K562 (cell line): ENCODE results near the gene KIF6. TPM values are rescaled to one million over a fixed set of nuclear protein-coding genes. Genes with fewer than 3 reads are reported as not detected.

Experiments
- ATAC-seq: fragments of 200-7000 bp; cut with Tn5 transposase; 3 replicates; pipeline ENCODE4 v1.9.1; 2020; ENCODE audit warnings: moderate library complexity
- BruUV-seq: library from RNA; stranded (reverse); fragments of 400-500 nt; replicated peaks from 2 replicates; lab custom pipeline; 2021; lab: Mats Ljungman, UMichigan
- CTCF ChIA-PET: fragments of 300-600 bp; formaldehyde crosslinking; extraction: SDS; loops from one replicate; lab custom pipeline; 2021; ENCODE audit warnings: low intra/inter-chr PET ratio; lab: Yijun Ruan, JAX
- POLR2A ChIA-PET: fragments of 300-600, 350-650 bp; sonication (Branson Sonifier 250); formaldehyde crosslinking; extraction: SDS; loops from one replicate; lab custom pipeline; 2021; ENCODE audit warnings: antibody characterized with exemption, inconsistent platforms; lab: Yijun Ruan, JAX
- DNase-seq, 4 experiments: peaks; one replicate each; pipeline versions ENCODE4 v3.0.0 to v3.0.0-alpha.2; 2011 to 2018; ENCODE audit warnings: low spot score in 3 of 4, mixed read lengths in 3 of 4; ENCODE audit errors: extremely low read depth in 1 of 4
- FAIRE-seq: peaks from 2 replicates; lab custom pipeline; 2011; peaks lifted over from hg19 to GRCh38; lab: Jason Lieb, UNC
- H2AFZ ChIP-seq: 2 replicates; pipeline ENCODE4 v1.6.0; 2011; ENCODE audit warnings: low read depth, low read length, control low read depth, inconsistent platforms
- H3K27ac ChIP-seq: fragments of 200-600 bp; 3 replicates; pipeline ENCODE4 v1.8.0; 2011; ENCODE audit warnings: low read depth, mild to moderate bottlenecking, control low read depth, inconsistent platforms, low read length, moderate library complexity, mixed read lengths; ENCODE audit errors: extremely low read depth
- H3K27me3 ChIP-seq, 2 experiments: fragments of 300-600 bp in 1 of 2; 2 replicates in 1 of 2; 3 replicates in 1 of 2; pipeline versions ENCODE4 v1.6.0 to v1.8.0; 2011; ENCODE audit warnings: inconsistent platforms in 2 of 2, low read length in 2 of 2, mild to moderate bottlenecking in 1 of 2, mixed read lengths in 1 of 2, moderate library complexity in 1 of 2; ENCODE audit not compliant: control insufficient read depth in 2 of 2, insufficient read depth in 2 of 2
- H3K36me3 ChIP-seq: fragments of 300-600 bp; 3 replicates; pipeline ENCODE4 v1.8.0; 2011; ENCODE audit warnings: mild to moderate bottlenecking, low read length, inconsistent platforms; ENCODE audit not compliant: control insufficient read depth, insufficient read depth
- H3K4me1 ChIP-seq, 2 experiments: fragments of 200-600 bp in 1 of 2; replicated peaks in 1 of 2; 2 replicates in 1 of 2; 3 replicates in 1 of 2; pipeline versions ENCODE4 v1.5.1 to v1.8.0; 2011; ENCODE audit warnings: inconsistent platforms in 2 of 2, low read length in 2 of 2, mild to moderate bottlenecking in 1 of 2, mixed read lengths in 1 of 2, moderate library complexity in 1 of 2; ENCODE audit not compliant: control insufficient read depth in 2 of 2, insufficient read depth in 2 of 2
- H3K4me2 ChIP-seq: 2 replicates; pipeline ENCODE4 v1.6.1; 2011; ENCODE audit warnings: low read length, control low read depth, inconsistent platforms, mixed read lengths; ENCODE audit not compliant: insufficient read depth
- H3K4me3 ChIP-seq: fragments of 200-600 bp; sonication (generic), shearing (Covaris generic); 2 replicates; pipeline ENCODE4 v1.5.1; 2016; ENCODE audit warnings: control low read depth, inconsistent platforms
- H3K79me2 ChIP-seq: fragments of 200-600 bp; 3 replicates; pipeline ENCODE4 v1.8.0; 2011; ENCODE audit warnings: low read length, inconsistent platforms; ENCODE audit not compliant: control insufficient read depth, insufficient read depth
- H3K9ac ChIP-seq, 2 experiments: 2 replicates each; pipeline versions ENCODE4 v1.6.0 to v1.6.1; 2011; ENCODE audit warnings: low read depth in 2 of 2, low read length in 2 of 2, control low read depth in 1 of 2, inconsistent platforms in 1 of 2, mild to moderate bottlenecking in 1 of 2, mixed read lengths in 1 of 2; ENCODE audit not compliant: insufficient read depth in 1 of 2
- H3K9me1 ChIP-seq: one replicate; pipeline ENCODE4 v1.6.0; 2011; ENCODE audit warnings: inconsistent platforms, mild to moderate bottlenecking, low read length, moderate library complexity; ENCODE audit not compliant: control insufficient read depth, insufficient read depth
- H3K9me3 ChIP-seq: replicated peaks from 2 replicates; pipeline ENCODE4 v1.5.1; 2011; ENCODE audit warnings: low read depth, low read length, inconsistent platforms; ENCODE audit not compliant: control insufficient read depth, insufficient read depth
- H4K20me1 ChIP-seq: replicated peaks from 2 replicates; pipeline ENCODE4 v1.6.1; 2011; ENCODE audit warnings: low read length, inconsistent platforms, mixed read lengths; ENCODE audit not compliant: control insufficient read depth, insufficient read depth
- ARID1B ChIP-seq: fragments of 450-650 bp; IDR thresholded peaks from 2 replicates; pipeline ENCODE4 v1.6.1; 2016; ENCODE audit warnings: antibody characterized with exemption, mild to moderate bottlenecking, inconsistent platforms
- ARNT ChIP-seq, 2 experiments: fragments of 450-650 bp; IDR thresholded peaks; 2 replicates each; pipeline ENCODE4 v1.6.1; 2016; ENCODE audit warnings: mild to moderate bottlenecking in 1 of 2
- CAMTA2 ChIP-seq: fragments of 250-450 bp; sonication (Bioruptor Pico); conservative IDR thresholded peaks from 2 replicates; pipeline ENCODE4 v1.5.1; 2022
- CXXC5 ChIP-seq: fragments of 250-450 bp; sonication (Bioruptor Pico); IDR thresholded peaks from 2 replicates; pipeline ENCODE4 v1.8.0; 2022; ENCODE audit warnings: inconsistent platforms, mild to moderate bottlenecking, moderate library complexity
- KLF13 ChIP-seq: fragments of 450-650 bp; IDR thresholded peaks from 2 replicates; pipeline ENCODE4 v1.6.1; 2016; ENCODE audit warnings: missing genetic modification characterization, low read depth, mild to moderate bottlenecking, missing compliant biosample characterization, moderate library complexity, borderline replicate concordance
- PHB ChIP-seq: fragments of 250-450 bp; sonication (Bioruptor Pico); IDR thresholded peaks from 2 replicates; pipeline ENCODE4 v1.5.0; 2021
- PRMT5 ChIP-seq: sonication (generic); formaldehyde crosslinking; IDR thresholded peaks from 2 replicates; pipeline ENCODE4 v1.5.0; 2020; ENCODE audit warnings: missing genetic modification reagents
- SETDB1 ChIP-seq: IDR thresholded peaks from one replicate; pipeline ENCODE4 v1.6.1; 2012; ENCODE audit warnings: low read length, control low read depth, inconsistent platforms
- XRCC4 ChIP-seq: IDR thresholded peaks from one replicate; pipeline ENCODE4 v1.6.1; 2011; ENCODE audit not compliant: insufficient read depth, insufficient read length; ENCODE audit errors: extremely low read depth
- WGBS: fragments of 100-300 bp; shearing (Covaris generic); methylation state at CpG from one replicate; pipeline ENCODE4 v1.1.6; 2016; ENCODE audit warnings: low coverage, mixed read lengths; ENCODE audit not compliant: insufficient coverage; ENCODE audit errors: missing lambda C conversion rate; 5-methylcytosine and 5-hydroxymethylcytosine counted together
- in situ Hi-C: fragments of 300-500 bp; cut with MboI; formaldehyde crosslinking; loops from 4 replicates; pipeline ENCODE4 v1.15.0; 2018; ENCODE audit warnings: inconsistent platforms, mixed read lengths
- intact Hi-C: fragments of 100-400 bp; cut with micrococcal nuclease; formaldehyde crosslinking; loops from 2 replicates; pipeline ENCODE4 v1.14.2; 2022
- polyA plus RNA-seq, 8 experiments: library from polyadenylated mRNA; depleted of rRNA in 4 of 8; stranded (reverse) in 5 of 8; unstranded in 3 of 8; fragments of >200 nt; fragmentation: Nextera tagmentation in 2 of 8; fragmentation: Illumina TruSeq in 1 of 8; extraction: Ambion mirVana in 2 of 8; extraction: Trizol in 1 of 8; gene quantifications; 2 replicates each; pipeline versions ENCODE4 v1.2.1 to v1.2.3, GENCODE V29; 2011 to 2014; ENCODE audit warnings: inconsistent platforms in 1 of 8, missing spikeins in 1 of 8
- total RNA-seq, 7 experiments: library from RNA; depleted of rRNA in 6 of 7; stranded (reverse); fragments of >200 nt in 6 of 7; fragmentation: Illumina TruSeq in 2 of 7; extraction: Trizol in 2 of 7; gene quantifications; 2 replicates each; pipeline versions ENCODE4 v1.2.1 to v1.2.3, GENCODE V29; 2011 to 2021; ENCODE audit warnings: low replicate concordance in 1 of 7
- TF ChIP-seq, protein P1 (sequence below): fragments of 450-650 bp; formaldehyde crosslinking; conservative IDR thresholded peaks from 2 replicates; pipeline ENCODE4 v1.4.0; 2022; ENCODE audit warnings: mild to moderate bottlenecking, missing genetic modification characterization

The KIF6 gene
- total and polyA plus RNA-seq, 9 of the 15 experiments (the other 6 are each of a cell fraction or from before 2014, with no cell fraction given): not detected

DNA sequence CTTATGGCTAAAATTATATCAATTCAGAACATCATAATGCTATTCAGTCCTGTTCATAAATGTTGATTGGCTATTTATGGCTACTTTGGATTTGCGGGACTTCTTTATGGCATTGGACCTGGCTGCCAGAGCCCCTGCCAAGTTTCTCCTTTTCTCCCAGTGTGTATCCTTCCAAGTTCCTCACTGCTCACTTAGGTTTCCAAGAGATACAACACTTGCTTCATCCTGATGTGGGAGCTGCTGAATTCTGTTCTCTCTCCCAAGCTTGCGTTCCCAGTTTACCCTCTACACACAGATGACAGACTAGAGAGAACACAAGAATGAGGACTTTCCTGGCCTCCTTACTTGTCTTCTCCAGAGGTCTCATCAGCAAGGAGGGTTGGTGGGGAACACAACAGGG lies 48.6 kb upstream of the KIF6 start:
- FAIRE-seq (no peak), DNase-seq (no peak), ATAC-seq (no peak)
- H3K4me3 ChIP-seq: no peak overlapping the region
- no peak overlapping the region for H2AFZ ChIP-seq
- H3K4me2 ChIP-seq: no peak overlapping the region
- H3K27me3 ChIP-seq: peaks cover 0 to 8% of the 10 kb centered on the region in 2 experiments; a peak in 2 of 5 replicates
- intact Hi-C loops: no loop called here
- no peaks in the 10 kb centered on the region for H3K9me1 ChIP-seq
- no peak overlapping the region for H3K9ac ChIP-seq
- TF ChIP-seq ARNT (IDR thresholded peaks at IDR 0.05): no peak
- no TSS peak for BruUV-seq
- H4K20me1 ChIP-seq: no peaks in the 10 kb centered on the region
- WGBS: 6% methylated on average over 2 of the region's 2 CpGs
- in situ Hi-C loops: no loop called here
- no peaks in the 10 kb centered on the region for H3K79me2 ChIP-seq
- no peaks in the 10 kb centered on the region for H3K9me3 ChIP-seq
- CTCF ChIA-PET: no interaction called here
- H3K27ac ChIP-seq: no peak overlapping the region
- H3K36me3 ChIP-seq: no peaks in the 10 kb centered on the region
- no peaks in the 10 kb centered on the region for H3K4me1 ChIP-seq
- POLR2A ChIA-PET: no interaction called here

DNA sequence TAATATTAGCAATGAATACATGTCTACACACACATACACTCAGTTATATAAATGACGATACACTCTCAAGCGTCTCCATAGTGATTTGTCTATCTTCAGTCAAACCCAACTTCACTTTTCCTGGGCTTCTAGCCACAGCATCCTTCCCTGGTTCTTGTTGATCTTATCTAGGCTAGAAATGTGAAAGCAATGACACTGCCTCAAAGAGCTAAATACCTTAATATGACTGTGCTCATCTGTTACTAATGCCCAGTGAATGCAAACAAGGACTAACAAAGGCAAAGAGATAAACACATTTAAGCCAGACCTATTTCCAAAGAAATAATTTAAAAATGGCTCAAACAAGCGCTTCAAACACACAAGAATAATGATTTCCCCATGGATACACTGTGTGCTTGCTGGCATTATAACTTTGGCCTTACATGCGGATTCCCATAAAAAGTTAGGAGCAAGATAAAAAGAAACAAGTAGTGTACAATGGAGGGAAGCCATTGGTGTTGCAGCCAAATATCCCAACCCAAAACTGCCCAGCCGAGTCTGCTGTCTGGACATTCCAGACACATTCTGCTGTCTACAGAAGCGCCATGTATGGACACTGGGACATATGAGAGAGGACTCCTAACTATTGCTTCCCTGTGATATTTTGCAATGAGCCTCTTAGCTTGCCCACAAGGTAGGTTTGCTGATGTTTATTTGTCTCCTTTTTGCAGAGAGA lies 47.5 kb upstream of the KIF6 start:
- FAIRE-seq (no peak), ATAC-seq (no peak), DNase-seq (no peak)
- Histone ChIP-seq H3K9ac (no peak overlapping the region), H3K4me1 (no peaks in the 10 kb centered on the region), H3K9me1 (no peaks in the 10 kb centered on the region), H3K4me3 (no peak overlapping the region), H3K4me2 (no peak overlapping the region), H4K20me1 (no peaks in the 10 kb centered on the region), H3K27ac (no peak overlapping the region), H3K27me3 (peaks cover 0 to 8% of the 10 kb centered on the region in 2 experiments; a peak in 2 of 5 replicates), H3K9me3 (no peaks in the 10 kb centered on the region), H3K79me2 (no peaks in the 10 kb centered on the region), H2AFZ (no peak overlapping the region), H3K36me3 (no peaks in the 10 kb centered on the region)
- BruUV-seq: no TSS peak
- ChIA-PET POLR2A (interaction anchor here (1.0 kb wide), 1 partner anchor 162 kb away, joined by 3 read pairs; the partner anchor contains the start of gene MOCS1), CTCF (no interaction called here)
- in situ Hi-C loops: no loop called here
- WGBS: under 1% methylated on average over 6 of the region's 6 CpGs
- intact Hi-C loops: no loop called here
- TF ChIP-seq ARID1B (no peak), PHB (CRISPR knock-in tag) (no peak), CXXC5 (CRISPR knock-in tag) (no peak), CAMTA2 (CRISPR knock-in tag) (no peak), PRMT5 (CRISPR knock-in tag) (no peak), SETDB1 (no peak), KLF13 (tag) (no peak), XRCC4 (no peak)
- TF ChIP-seq, protein P1, sequence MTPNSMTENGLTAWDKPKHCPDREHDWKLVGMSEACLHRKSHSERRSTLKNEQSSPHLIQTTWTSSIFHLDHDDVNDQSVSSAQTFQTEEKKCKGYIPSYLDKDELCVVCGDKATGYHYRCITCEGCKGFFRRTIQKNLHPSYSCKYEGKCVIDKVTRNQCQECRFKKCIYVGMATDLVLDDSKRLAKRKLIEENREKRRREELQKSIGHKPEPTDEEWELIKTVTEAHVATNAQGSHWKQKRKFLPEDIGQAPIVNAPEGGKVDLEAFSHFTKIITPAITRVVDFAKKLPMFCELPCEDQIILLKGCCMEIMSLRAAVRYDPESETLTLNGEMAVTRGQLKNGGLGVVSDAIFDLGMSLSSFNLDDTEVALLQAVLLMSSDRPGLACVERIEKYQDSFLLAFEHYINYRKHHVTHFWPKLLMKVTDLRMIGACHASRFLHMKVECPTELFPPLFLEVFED: no peak
